Measurements from ENCODE around the gene FAM98B.

FAM98B gene

GRCh38 chr15:38461066-38461833 lies 7.3 kb downstream of the FAM98B start:
- peak; percentile 38 for DNase-seq

GRCh38 chr15:38463893-38464292 lies 10.0 kb downstream of the FAM98B start:
- DNase-seq, result no peak

DNA sequence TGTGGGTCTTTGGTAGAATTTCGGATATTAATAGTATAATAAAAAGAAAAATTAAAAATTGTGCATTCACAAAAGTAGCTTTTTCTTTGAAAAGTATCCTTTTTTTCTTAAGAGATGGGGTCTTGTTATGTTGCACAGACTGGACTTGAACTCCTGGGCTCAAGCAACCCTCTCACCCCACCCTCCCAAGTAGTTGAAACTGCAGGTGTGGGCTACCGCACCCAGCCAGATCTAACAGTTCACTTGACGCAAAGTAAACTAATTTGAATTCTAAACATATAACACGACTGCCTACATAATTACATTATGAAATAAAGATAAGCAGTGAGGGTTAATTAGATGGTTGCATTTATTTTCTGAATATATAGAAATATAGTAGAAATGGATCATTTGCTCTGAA lies 10.7 kb downstream of the FAM98B start:
- DNase-seq, result no peak

GRCh38 chr15:38470816-38471215 lies 16.9 kb downstream of the FAM98B start:
- no peak for DNase-seq

DNA sequence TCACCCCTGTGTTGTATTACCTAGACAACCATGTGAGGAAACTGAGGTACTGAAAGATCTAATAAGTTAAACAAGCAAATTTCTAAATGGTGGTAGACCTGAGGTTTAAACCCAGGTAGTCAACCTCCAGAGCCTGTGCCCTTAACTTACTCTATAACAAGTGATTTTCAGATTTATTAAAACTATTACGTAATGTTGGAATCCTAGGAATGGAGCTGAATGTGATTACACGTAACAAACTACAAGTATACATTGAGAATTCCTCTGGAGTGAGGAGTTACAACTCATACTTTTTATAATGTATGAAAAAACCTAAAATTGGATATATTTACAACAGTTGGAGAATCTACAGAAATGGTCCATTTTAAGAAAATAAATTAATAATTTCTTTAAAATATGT lies 18.0 kb downstream of the FAM98B start:
- DNase-seq, result peak; percentile 28

- peak; percentile 67 for DNase-seq
Observed at GRCh38 chr15:38474155-38474757, 20.3 kb downstream of the FAM98B start.

- no peak for DNase-seq
Observed at GRCh38 chr15:38475361-38475760, 21.4 kb downstream of the FAM98B start.

DNA sequence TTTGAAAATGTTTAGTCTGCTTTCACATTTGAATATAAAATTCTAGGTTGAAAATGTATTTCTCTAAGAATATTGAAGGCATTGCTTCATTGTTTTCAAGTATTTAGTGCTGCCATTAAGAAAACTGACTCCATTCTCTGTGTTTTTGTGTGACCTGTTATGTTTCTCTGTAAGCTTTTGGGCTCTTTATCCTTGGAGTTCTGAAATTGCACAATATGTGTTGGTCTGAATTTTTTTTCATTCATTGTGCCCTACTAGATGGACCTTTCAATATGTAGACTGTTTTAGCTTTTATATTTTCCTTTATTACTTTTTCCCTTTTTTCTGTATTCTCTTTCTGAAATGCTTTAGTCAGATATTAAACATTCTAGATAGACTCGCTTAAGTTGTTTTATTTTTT lies 22.2 kb downstream of the FAM98B start:
- DNase-seq, result no peak

DNA sequence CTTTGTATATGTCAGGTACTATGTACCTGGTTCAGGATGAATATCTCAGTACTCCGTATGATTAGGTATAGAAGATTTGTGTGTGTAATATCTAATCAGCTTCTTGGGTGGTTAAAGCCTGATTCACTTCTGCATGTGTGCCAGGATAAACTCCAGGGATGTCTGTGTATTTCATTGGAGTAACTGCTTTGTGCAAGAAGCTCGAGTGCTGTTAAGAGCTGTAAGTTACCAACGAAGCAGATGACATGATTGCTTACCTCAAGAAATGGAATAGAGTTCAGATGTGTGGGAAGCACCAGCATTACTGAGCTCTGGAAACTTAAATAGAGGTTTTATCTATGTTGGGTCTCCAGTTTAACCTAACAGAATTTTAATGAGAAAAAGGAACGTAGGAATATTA lies 23.7 kb downstream of the FAM98B start:
- DNase-seq, result no peak

GRCh38 chr15:38479266-38479665 lies 25.3 kb downstream of the FAM98B start:
- DNase-seq, result peak; percentile 24

GRCh38 chr15:38479756-38480155 lies 25.8 kb downstream of the FAM98B start:
- DNase-seq, result no peak

GRCh38 chr15:38481113-38481512 lies 27.2 kb downstream of the FAM98B start:
- no peak for DNase-seq

DNA sequence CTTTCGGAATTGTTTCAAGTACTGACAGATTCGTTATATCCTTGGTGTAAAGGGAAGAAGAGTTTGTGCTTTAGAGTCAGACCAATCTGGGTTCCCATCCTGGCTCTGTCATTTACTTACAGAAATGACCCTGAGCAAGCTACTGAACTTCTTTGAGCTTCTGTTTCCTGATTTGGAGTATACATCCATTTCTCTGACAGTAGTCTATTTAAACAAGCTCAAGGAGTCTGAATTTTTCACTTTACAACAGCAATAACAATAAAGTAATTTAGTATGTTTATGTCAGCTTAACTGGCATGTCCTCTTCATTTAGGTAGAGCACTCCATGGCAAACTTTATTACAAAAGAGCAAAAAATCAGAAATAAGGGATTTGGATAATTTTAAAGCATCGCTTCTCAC lies 27.8 kb downstream of the FAM98B start:
- DNase-seq, result no peak

- DNase-seq, result no peak
Observed at GRCh38 chr15:38482572-38482971, 28.6 kb downstream of the FAM98B start.

GRCh38 chr15:38486936-38487335 lies 33.0 kb downstream of the FAM98B start:
- peak; percentile 14 for DNase-seq

DNA sequence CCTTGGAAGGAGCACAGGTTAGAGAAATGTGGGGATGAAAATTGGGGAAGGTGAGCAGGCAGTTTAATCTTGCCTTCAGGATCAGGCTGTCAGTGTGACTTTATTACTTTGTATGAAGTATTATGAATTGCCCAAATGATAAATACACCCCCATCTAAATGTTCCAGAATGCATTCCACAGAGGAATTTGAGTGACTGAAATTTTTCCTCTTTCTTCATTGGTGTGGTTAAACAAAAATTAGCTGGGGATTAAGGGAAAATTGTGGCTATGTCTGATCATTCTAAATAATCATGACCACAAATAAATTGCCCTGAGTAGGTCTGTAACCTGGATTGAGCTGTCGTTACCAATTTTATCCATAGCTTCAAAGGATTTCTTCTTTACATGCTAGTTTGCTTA lies 33.5 kb downstream of the FAM98B start:
- peak; percentile 19 for DNase-seq

- peak; percentile 79 for DNase-seq
Observed at GRCh38 chr15:38490242-38490922, 36.5 kb downstream of the FAM98B start.

DNA sequence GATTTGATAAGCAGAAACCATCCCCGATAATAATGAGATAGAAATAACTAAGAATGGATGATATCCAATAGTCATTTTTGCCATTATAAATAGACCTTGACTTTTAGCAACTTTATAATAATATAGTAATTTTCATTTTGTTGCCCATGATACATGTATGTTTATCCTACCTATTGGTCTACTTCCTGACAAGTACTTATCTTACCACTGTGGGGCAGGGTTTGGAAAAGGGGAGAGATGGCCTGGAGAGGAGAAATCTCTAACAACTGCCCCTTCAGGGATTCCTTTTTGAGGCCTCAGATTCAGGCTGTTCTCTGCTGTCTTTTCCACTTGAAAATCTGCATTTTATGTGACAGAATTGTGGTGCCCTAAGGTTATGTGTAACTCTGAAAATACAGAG lies 42.2 kb downstream of the FAM98B start:
- no peak for DNase-seq

DNA sequence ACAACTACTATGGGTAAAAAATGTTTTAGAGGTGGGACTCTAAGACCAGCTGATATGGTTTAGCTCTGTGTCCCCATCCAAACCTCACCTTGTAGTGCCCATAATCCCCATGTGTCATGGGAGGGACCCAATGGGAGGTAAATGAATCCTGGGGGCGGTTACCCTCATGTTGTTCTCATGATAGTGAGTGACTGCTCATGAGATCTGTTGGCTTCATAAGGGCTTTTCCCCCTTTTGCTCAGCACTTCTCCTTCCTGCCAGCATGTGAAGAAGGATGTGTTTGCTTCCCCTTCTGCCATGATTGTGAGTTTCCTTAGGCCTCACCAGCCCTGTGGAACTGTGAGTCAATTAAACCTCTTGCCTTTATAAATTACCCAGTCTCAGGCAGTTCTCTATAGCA lies 45.7 kb downstream of the FAM98B start:
- no peak for DNase-seq

DNA sequence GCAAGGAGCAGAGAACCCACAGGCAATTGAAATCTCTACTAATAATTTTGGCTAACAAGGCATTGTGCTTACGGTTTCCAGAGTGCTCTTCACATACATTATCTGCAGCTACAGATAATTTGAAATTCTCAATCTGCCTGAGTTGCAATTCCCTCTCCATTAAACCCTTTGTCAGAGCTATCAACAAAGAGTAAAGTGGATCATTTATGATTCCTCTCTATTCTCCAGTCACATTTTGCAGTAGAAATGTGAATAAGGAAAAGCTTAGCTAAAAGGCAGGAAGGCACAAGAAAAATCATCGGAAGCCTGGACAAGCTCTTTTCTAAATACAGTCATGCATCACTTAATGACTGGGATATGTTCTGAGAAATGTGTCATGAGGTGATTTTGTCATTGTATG lies 49.6 kb downstream of the FAM98B start:
- DNase-seq, result no peak

- DNase-seq, result no peak
Observed at GRCh38 chr15:38504680-38505467, 50.9 kb downstream of the FAM98B start.

- no peak for DNase-seq
Observed at GRCh38 chr15:38506997-38507396, 53.1 kb downstream of the FAM98B start.

GRCh38 chr15:38507570-38507969 lies 53.6 kb downstream of the FAM98B start:
- no peak for DNase-seq
